GM21381 (cell line): ENCODE measurements around the gene SPOCK2.
"Not testable (repeated sequence)": the region's sequence is repeated elsewhere in the genome, so short reads cannot be mapped to it uniquely, and the experiment has no call there.

Experiments used
- ATAC-seq: cut with Tn5 transposase; IDR thresholded peaks from one replicate; pipeline ENCODE4 v1.9.1; 2021; ENCODE audit warnings: mild to moderate bottlenecking, moderate library complexity; ENCODE audit not compliant: unreplicated experiment

SPOCK2 gene

GRCh38 chr10:72034761-72035160, 53.6 kb downstream of the SPOCK2 start:
- no peak for ATAC-seq

- no peak for ATAC-seq
Observed at GRCh38 chr10:72034040-72034499, 54.3 kb downstream of the SPOCK2 start.

- not testable (repeated sequence) for ATAC-seq
Observed at GRCh38 chr10:72032409-72033162, 55.8 kb downstream of the SPOCK2 start.

DNA sequence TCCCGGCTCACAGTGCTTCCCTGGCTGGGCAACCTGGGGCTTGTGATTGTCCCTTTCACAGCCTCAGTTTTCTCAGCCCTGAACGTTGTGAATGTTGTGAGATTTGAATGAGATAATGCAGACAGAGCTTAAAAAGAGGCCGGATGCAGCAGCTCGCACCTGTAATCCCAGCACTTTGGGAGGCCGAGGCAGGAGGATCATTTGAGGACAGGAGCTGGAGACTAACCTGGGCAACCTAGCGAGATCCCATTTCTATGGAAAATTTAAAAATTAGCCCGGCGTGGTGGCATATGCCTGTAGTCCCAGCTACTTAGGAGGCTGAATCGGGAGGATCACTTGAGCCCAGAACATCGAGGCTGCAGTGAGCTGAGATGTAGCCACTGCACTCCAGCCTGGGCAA, 56.6 kb downstream of the SPOCK2 start:
- ATAC-seq, result no peak

- ATAC-seq, result no peak
Observed at GRCh38 chr10:72030762-72031543, 57.4 kb downstream of the SPOCK2 start.

DNA sequence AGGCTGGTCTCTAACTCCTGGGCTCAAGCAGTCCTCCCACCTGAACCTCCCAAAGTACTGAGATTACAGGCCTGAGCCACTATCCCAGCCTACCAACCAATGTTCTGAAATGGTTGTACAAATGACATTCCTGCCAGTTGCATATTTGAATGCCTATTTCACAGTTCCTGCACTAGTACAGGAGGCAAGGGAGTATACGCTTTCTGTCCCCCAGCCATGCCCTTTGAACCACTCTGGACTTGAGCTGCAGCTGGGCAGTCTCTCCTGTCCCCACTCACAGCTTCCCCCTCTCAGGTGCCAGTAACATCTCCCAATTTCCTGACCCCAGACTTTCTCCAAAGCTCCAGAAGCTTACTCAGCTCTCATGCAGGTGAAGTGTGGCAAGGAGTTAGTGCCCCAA, 58.9 kb downstream of the SPOCK2 start:
- ATAC-seq, result no peak

DNA sequence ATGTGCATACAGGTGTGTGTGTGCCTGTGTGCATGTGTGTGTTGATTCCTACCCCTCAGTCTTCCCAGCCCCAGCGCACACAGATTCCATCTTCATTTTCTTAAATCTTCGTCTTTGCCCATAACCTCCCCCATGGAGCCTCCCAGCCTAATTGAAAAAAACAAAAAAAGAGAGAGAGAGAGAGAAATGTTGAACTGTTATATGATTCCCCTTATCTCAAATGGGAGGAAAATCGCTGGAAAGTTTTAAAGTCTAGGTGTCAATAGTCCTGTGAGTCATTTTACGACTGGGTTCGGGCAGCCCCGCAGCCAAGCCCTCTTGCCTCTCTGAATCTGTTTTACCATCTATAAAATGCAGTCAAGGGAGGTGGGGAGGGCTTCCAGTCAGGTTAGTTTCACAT, 60.9 kb downstream of the SPOCK2 start:
- ATAC-seq, result no peak

- no peak for ATAC-seq
Observed at GRCh38 chr10:72026278-72027111, 61.9 kb downstream of the SPOCK2 start.

DNA sequence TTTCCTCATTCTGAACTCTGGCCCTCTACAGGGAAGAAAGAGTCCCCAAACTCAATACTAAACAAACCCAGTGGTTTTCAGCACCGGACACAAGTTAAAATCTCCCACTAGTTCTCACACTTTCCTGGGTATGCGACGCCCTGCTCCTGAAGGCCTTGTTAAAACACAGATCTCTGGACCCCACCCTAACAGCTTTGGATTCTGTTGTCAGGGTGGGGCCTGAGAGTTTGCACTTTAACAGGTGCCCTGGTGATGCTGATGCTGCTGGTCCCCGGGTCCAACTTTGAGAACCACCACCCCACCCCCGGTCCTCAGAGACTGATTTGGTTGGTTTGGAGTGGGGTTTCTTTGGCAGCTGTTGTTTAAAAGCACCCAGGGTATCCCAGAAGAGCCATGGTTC, 62.5 kb downstream of the SPOCK2 start:
- ATAC-seq, result no peak

- ATAC-seq, result no peak
Observed at GRCh38 chr10:72025400-72025799, 63.0 kb downstream of the SPOCK2 start.

GRCh38 chr10:72024596-72024995, 63.8 kb downstream of the SPOCK2 start:
- no peak for ATAC-seq

DNA sequence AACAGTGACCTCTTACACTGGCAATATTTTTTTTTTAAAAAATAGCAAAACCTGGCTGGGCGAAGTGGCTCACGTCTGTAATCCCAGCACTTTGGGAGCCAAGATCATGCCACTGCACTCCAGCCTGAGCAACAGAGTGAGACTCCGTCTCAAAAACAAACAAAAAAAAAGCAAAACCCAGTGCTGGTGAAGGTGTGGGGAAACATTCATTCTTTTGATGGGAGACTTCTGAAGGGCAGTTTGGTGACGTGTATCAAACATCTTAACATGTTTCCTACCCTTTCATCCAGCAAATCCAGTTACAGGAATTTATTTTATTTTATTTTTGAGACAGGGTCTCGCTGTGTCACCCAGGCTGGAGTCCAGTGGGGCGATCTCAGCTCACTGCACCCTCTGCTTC, 66.1 kb downstream of the SPOCK2 start:
- ATAC-seq, result no peak

- no peak for ATAC-seq
Observed at GRCh38 chr10:72020914-72021809, 67.2 kb downstream of the SPOCK2 start.

DNA sequence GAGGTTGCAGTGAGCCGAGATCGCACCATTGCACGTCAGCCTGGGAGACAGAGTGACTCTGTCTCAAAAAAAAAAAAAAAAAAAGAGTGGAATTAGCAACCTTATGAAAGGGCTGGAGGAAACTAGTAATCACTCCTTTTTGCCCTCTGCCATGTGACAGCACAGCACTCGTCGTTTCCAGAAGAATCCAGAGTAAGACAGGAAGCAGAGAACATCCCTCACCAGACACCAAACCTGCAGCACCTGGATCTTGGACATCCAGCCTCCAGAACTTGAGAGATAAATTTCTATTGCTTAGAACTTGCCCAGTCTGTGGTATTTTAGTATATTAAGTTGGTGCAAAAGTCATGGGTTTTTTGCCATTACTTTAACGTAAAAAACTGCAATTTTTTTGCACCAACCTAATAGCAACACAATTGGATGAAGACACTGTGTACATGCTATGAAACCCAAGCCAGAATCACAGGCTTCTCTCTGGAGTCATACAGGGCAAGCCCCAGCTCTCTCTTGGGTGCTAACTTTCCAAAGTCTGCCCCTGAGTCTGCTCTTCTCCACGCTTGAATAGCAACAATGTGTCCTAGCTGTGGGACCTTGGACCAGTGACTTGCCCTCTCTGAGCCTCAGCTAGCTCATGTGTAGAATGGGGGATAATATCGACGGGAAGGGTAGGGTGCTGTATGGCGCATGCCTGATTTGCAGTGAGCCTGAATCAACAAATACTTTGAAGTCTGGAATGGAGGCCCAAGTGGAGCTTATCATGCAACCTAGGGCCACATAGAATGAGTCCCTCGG, 69.1 kb downstream of the SPOCK2 start:
- ATAC-seq, result no peak

DNA sequence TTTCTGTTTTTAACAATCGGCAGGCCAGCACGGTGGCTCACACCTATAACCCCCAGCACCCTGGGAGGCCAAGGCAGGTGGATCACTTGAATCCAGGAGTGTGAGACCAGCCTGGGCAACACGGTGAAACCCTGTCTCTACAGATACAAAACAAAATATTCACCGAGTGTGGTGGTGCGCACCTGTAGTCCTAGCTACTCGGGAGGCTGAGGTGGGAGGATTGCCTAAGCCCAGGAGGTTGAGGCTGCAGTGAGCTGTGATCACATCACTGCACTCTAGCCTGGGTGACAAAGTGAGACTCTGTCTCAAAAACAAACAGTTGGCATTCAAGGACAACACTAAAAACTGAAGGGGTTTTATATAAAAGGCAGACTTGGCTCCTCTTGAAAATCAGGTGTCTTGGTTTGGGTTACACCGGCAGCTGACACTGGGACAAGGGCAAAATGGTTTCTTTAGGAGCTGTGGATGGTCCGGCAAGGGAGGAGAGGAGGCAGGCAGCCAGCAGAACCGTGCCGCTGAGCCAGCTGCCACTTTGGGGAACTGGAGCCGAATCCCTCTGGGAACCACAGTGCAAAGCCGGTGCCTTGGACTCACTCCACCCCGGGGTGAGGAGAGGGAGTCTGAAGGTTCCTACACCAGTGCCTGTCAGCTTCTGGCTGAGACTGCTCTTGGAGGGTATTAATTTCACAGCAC, 71.6 kb downstream of the SPOCK2 start:
- no peak for ATAC-seq

- no peak for ATAC-seq
Observed at GRCh38 chr10:72015841-72016240, 72.5 kb downstream of the SPOCK2 start.

DNA sequence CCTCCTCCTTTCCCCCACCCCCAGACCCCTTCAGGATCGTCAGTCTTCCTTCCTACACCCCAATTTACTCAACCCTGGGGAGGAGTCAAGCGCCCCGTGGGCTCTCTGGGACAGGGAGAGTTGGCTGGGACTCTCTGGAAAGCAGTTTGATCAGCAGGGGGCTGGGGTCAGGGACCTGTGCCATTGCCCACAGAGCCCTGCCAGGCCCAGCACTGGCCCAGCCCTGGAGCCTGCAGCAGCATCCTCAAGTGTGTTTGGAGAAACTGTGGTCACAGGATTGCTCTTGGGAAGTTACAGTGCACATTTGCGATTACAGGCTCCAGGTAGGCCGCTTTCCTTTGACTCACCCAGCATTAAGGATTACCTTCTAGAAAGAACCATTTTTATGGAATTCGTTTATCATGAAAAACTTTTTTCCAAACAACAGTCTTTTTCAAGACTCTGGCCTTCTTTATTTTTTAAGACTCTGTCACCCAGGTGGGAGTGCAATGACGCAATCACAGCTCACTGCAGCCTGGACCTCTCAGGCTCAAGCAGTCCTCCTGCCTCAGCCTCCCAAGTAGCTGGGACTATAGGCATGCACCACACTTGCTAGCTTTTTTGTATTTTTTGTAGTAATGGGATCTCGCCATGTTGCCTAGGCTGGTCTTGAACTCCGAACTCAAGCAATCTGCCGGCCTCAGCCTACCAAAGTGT, 73.4 kb downstream of the SPOCK2 start:
- no peak for ATAC-seq

DNA sequence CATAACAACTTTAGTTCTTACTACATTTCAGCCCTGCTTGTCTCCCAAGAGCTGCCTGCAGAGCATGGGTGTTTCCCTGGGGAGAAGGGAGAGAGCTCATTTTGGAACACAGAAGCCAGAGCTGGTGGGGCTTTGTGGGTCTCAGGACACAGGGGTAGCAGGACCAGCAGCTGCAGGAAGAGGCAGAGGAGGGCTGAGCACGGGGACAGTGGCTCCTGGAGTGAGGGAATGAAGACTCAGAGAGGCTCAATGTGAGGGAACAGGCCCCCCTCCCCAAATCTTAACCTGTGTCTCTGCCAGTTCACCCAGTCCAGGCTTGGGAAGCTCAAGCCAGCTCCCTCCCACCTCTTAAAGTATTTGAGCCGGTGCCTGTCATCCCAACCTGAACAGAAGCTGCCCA, 74.2 kb downstream of the SPOCK2 start:
- no peak for ATAC-seq
